Activated CD8-positive, alpha-beta T cell treated with anti-CD3 and anti-CD28 coated beads for 36 hours (primary cell): ENCODE data around the gene DEFB112. TPM values are rescaled to one million over a fixed set of nuclear protein-coding genes. Genes with fewer than 3 reads are reported as not detected.

ENCODE experiments used
- ATAC-seq: fragments of 200-7000 bp; cut with Tn5 transposase; one replicate; pipeline ENCODE4 v1.10.0; 2021; ENCODE audit warnings: mild to moderate bottlenecking, moderate library complexity
- CTCF ChIA-PET: fragments of 350-600 bp; sonication (Branson Sonifier 250); formaldehyde crosslinking; loops from one replicate; lab custom pipeline; 2021; ENCODE audit warnings: antibody characterized with exemption; lab: Charles Lee
- POLR2A ChIA-PET: fragments of 350-600 bp; sonication (Branson Sonifier 250); formaldehyde crosslinking; loops from one replicate; lab custom pipeline; 2021; ENCODE audit warnings: antibody characterized with exemption; lab: Charles Lee
- DNase-seq: peaks from one replicate; pipeline ENCODE4 v3.0.0-alpha.2; 2020
- H3K27ac Mint-ChIP-seq: one replicate; pipeline ENCODE4 v1.8.0; 2021; ENCODE audit warnings: mild to moderate bottlenecking, mixed read lengths
- H3K27me3 Mint-ChIP-seq: one replicate; pipeline ENCODE4 v1.8.0; 2021; ENCODE audit warnings: mixed read lengths
- H3K36me3 Mint-ChIP-seq: one replicate; pipeline ENCODE4 v1.8.0; 2021; ENCODE audit warnings: low read depth, mixed read lengths
- H3K4me1 Mint-ChIP-seq: one replicate; pipeline ENCODE4 v1.8.0; 2021; ENCODE audit warnings: low read depth, mixed read lengths
- H3K4me3 Mint-ChIP-seq: one replicate; pipeline ENCODE4 v1.8.0; 2021; ENCODE audit warnings: mild to moderate bottlenecking, moderate library complexity, mixed read lengths
- H3K9me3 Mint-ChIP-seq: one replicate; pipeline ENCODE4 v1.8.0; 2021; ENCODE audit warnings: mixed read lengths
- CTCF ChIP-seq: fragments of 200-600 bp; IDR thresholded peaks from one replicate; pipeline ENCODE4 v1.8.0; 2022; ENCODE audit warnings: antibody characterized with exemption, mild to moderate bottlenecking
- intact Hi-C: fragments of 100-400 bp; cut with micrococcal nuclease; formaldehyde crosslinking; loops from one replicate; pipeline ENCODE4 v1.10.0; 2022
- total RNA-seq, 2 experiments: library from RNA; stranded (reverse); gene quantifications; one replicate each; pipeline ENCODE4 v1.2.3, GENCODE V29; 2021

Gene DEFB112
- total RNA-seq, 2 experiments from 2014 or later: not detected

- peaks cover 2% of the 10 kb centered on the region for H3K9me3 Mint-ChIP-seq
- POLR2A ChIA-PET: no interaction called here
- CTCF ChIA-PET: no interaction called here
- ATAC-seq: no peak
- intact Hi-C loops: no loop called here
- H3K27ac Mint-ChIP-seq: no peak overlapping the region
- no peak for TF ChIP-seq CTCF
- no peaks in the 10 kb centered on the region for H3K27me3 Mint-ChIP-seq
- H3K4me1 Mint-ChIP-seq: no peaks in the 10 kb centered on the region
- no peak for DNase-seq
- H3K4me3 Mint-ChIP-seq: no peak overlapping the region
- H3K36me3 Mint-ChIP-seq: no peaks in the 10 kb centered on the region
Observed at GRCh38 chr6:50076431-50076830, 26.7 kb upstream of the DEFB112 start.

GRCh38 chr6:50071921-50072320, 22.2 kb upstream of the DEFB112 start:
- ChIA-PET POLR2A (no interaction called here), CTCF (no interaction called here)
- ATAC-seq (no peak), DNase-seq (no peak)
- Mint-ChIP-seq H3K27me3 (no peaks in the 10 kb centered on the region), H3K4me1 (no peaks in the 10 kb centered on the region), H3K9me3 (peaks cover 2% of the 10 kb centered on the region), H3K36me3 (no peaks in the 10 kb centered on the region), H3K27ac (no peak overlapping the region), H3K4me3 (no peak overlapping the region)
- intact Hi-C loops: no loop called here
- no peak for TF ChIP-seq CTCF

GRCh38 chr6:50070101-50070500, 20.4 kb upstream of the DEFB112 start:
- no peak for DNase-seq
- Mint-ChIP-seq H3K27ac (no peak overlapping the region), H3K36me3 (no peaks in the 10 kb centered on the region), H3K9me3 (peaks cover 3% of the 10 kb centered on the region), H3K27me3 (no peaks in the 10 kb centered on the region), H3K4me3 (no peak overlapping the region), H3K4me1 (no peaks in the 10 kb centered on the region)
- no peak for TF ChIP-seq CTCF
- ChIA-PET POLR2A (no interaction called here), CTCF (no interaction called here)
- intact Hi-C loops: no loop called here
- no peak for ATAC-seq

DNA sequence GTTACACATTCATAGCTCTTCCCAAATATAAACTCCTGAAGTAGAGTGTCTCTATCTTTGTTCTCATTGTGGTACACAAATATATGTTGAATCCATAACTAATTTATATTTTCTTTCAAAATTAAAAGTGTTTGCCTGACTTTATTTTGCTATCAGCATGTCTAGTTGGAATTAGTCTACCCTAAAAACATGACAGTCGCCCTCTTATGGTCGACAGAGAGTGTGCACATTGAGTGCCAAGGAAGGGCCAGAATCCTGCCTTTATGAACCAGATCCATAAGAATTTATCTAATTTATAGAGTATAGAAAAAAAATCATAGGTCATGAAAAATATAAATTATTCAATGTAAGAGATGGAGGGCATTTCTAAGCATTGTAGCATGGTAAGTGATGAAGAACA, 12.3 kb upstream of the DEFB112 start:
- intact Hi-C loops: no loop called here

DNA sequence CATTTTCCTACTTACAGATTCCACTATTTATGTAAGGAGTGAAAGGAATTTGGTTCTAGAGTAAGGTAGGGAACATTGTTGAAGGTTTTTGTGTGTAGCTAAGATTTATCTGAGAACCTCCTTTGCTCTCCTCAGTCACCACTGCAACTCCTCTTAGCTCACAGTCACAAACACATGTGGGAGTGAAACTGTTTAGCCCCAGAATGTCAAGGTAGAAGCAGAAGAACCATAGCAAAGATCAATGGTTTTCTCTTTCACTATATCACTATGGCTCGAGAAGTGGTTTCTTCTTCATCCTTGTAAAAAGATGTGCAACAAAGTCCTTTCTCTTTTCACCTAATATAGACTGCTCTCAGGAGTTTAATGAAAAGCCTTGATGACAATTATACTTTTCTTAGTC, 6.5 kb upstream of the DEFB112 start:
- H3K27ac Mint-ChIP-seq: no peak overlapping the region
- H3K9me3 Mint-ChIP-seq: peaks cover 2% of the 10 kb centered on the region
- POLR2A ChIA-PET: no interaction called here
- TF ChIP-seq CTCF: no peak
- no peaks in the 10 kb centered on the region for H3K36me3 Mint-ChIP-seq
- H3K4me1 Mint-ChIP-seq: no peaks in the 10 kb centered on the region
- ATAC-seq: no peak
- CTCF ChIA-PET: no interaction called here
- DNase-seq: no peak
- no peak overlapping the region for H3K4me3 Mint-ChIP-seq
- intact Hi-C loops: no loop called here
- H3K27me3 Mint-ChIP-seq: no peaks in the 10 kb centered on the region

More for the DNA sequence above, 12.3 kb upstream of the DEFB112 start:
- Mint-ChIP-seq H3K4me3 (no peak overlapping the region), H3K4me1 (no peaks in the 10 kb centered on the region), H3K27ac (no peak overlapping the region), H3K9me3 (peaks cover 4% of the 10 kb centered on the region), H3K36me3 (no peaks in the 10 kb centered on the region), H3K27me3 (no peaks in the 10 kb centered on the region)
- ChIA-PET POLR2A (no interaction called here), CTCF (no interaction called here)
- ATAC-seq: no peak
- no peak for TF ChIP-seq CTCF
- no peak for DNase-seq
